ENCODE data around the gene JADE1.

GRCh38 chr4:128825226-128825625, 15.7 kb downstream of the JADE1 start:
- TF ChIP-seq EZH2 (IDR thresholded peaks at IDR 0.05; ENCODE audit: insufficient read depth, poor library complexity, severe bottlenecking) (no peak), EZH2phosphoT487 (IDR thresholded peaks at IDR 0.05; ENCODE audit: insufficient read depth, low read depth) (no peak)
